AG04449 (cell line): ENCODE data around the gene JAZF1.

ENCODE experiments used
- CTCF ChIA-PET: fragments of 350-600 bp; formaldehyde crosslinking; extraction: SDS; loops from one replicate; lab custom pipeline; 2021; ENCODE audit warnings: antibody characterized with exemption; lab: Yijun Ruan, JAX
- POLR2A ChIA-PET: fragments of 400-600, 350-600 bp; formaldehyde crosslinking; extraction: SDS; loops from one replicate; lab custom pipeline; 2020; ENCODE audit warnings: antibody characterized with exemption, inconsistent platforms; lab: Yijun Ruan, JAX
- DNase-seq: peaks from one replicate; pipeline ENCODE4 v3.0.0-alpha.2; 2010; ENCODE audit warnings: low read depth, low spot score
- H3K4me3 ChIP-seq: 2 replicates; pipeline ENCODE4 v1.5.1; 2011; ENCODE audit warnings: low read depth, mild to moderate bottlenecking, control low read depth, low read length
- CTCF ChIP-seq: IDR thresholded peaks from one replicate; pipeline ENCODE4 v1.5.1; 2011; ENCODE audit warnings: mild to moderate bottlenecking, moderate library complexity, low read length, control low read depth, inconsistent platforms; ENCODE audit not compliant: insufficient read depth; ENCODE audit errors: missing control alignments

JAZF1 gene

GRCh38 chr7:27917774-27918314 lies 262.8 kb downstream of the JAZF1 start:
- peak; percentile 16 for DNase-seq
- no peak overlapping the region for H3K4me3 ChIP-seq
- TF ChIP-seq CTCF, result no peak
- CTCF ChIA-PET, result interaction anchor here (0.8 to 2.8 kb wide), 11 partner anchors 10 to 722 kb away, joined by 3 to 9 read pairs (median 3); no protein-coding TSS in a partner anchor
- POLR2A ChIA-PET, result interaction anchor here (1.0 kb wide), 1 partner anchor 11 kb away, joined by 3 read pairs; no protein-coding TSS in a partner anchor

DNA sequence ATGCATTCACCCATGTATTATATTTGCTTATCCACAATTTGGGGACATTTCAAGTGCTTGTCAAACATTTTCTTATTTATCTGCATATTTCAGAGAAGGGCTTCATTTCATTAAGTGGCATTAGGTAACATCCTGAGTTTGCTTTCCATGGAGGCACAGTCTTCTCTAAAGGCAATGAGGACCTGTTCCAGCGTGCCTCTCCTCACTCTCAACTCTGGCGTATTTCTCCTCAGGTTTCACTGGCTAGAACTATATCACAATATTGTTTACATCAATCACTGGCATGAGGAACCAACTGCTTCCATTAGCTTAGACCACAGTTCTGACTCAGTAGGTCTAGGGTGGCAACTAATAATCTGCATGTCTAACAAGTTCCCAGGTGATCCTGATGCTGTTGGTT lies 263.5 kb downstream of the JAZF1 start:
- DNase-seq, result no peak
- ChIA-PET CTCF (interaction anchor here (0.8 to 2.5 kb wide), 9 partner anchors 9 to 721 kb away, joined by 3 to 8 read pairs (median 3); no protein-coding TSS in a partner anchor), POLR2A (no interaction called here)
- TF ChIP-seq CTCF, result no peak
- H3K4me3 ChIP-seq, result no peak overlapping the region

- TF ChIP-seq CTCF, result no peak
- DNase-seq, result no peak
- POLR2A ChIA-PET, result no interaction called here
- H3K4me3 ChIP-seq, result no peak overlapping the region
- CTCF ChIA-PET, result interaction anchor here (1.1 to 2.5 kb wide), 4 partner anchors 12 to 720 kb away, joined by 3 to 8 read pairs (median 4); no protein-coding TSS in a partner anchor
Observed at GRCh38 chr7:27916372-27916771, 264.2 kb downstream of the JAZF1 start.

- no peak for TF ChIP-seq CTCF
- DNase-seq, result no peak
- POLR2A ChIA-PET, result no interaction called here
- no peak overlapping the region for H3K4me3 ChIP-seq
- CTCF ChIA-PET, result no interaction called here
Observed at GRCh38 chr7:27914409-27914808, 266.2 kb downstream of the JAZF1 start.

- DNase-seq, result no peak
- ChIA-PET CTCF (interaction anchor here (1.0 kb wide), 1 partner anchor 8 kb away, joined by 3 read pairs; no protein-coding TSS in a partner anchor), POLR2A (no interaction called here)
- no peak for TF ChIP-seq CTCF
- H3K4me3 ChIP-seq, result no peak overlapping the region
Observed at GRCh38 chr7:27912751-27913150, 267.8 kb downstream of the JAZF1 start.

DNA sequence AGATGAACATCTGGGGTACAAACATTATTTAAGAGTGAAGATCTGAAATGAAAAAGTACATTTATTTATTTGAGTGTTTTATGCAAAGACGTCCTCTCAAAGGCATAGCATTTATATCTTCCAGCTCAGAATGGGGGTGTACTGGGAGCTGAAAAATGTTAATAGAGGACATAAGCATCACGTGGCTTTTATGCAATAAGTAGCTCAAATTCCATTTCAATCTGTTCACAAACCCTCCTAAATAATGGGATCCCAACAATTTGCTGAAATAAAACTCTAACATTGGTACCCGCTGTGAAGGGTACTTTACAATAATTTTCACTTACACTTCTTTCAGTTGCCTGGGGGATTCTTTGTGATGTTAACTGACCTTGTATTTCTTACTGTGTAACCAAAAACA lies 268.7 kb downstream of the JAZF1 start:
- no peak for TF ChIP-seq CTCF
- no peak for DNase-seq
- ChIA-PET CTCF (interaction anchor here (2.7 kb wide), 1 partner anchor 9 kb away, joined by 12 read pairs; no protein-coding TSS in a partner anchor), POLR2A (no interaction called here)
- H3K4me3 ChIP-seq, result no peak overlapping the region
